OCI-LY1 (cell line): Measurements from ENCODE around the gene CBX6.

ENCODE experiments used
- EZH2 ChIP-seq: fragments of 200-600 bp; sonication (generic), shearing (Covaris generic); IDR thresholded peaks from 2 replicates; pipeline ENCODE4 v1.8.0; 2017; ENCODE audit warnings: borderline replicate concordance, mixed run types, mild to moderate bottlenecking, antibody characterized with exemption, low read length, moderate library complexity, mixed read lengths
- TF ChIP-seq, protein P1 (sequence below): fragments of 200-600 bp; sonication (generic), shearing (Covaris generic); IDR thresholded peaks from 2 replicates; pipeline ENCODE4 v1.5.1; 2017; ENCODE audit warnings: mild to moderate bottlenecking, antibody characterized with exemption, low read length, moderate library complexity, mixed read lengths

DNA sequence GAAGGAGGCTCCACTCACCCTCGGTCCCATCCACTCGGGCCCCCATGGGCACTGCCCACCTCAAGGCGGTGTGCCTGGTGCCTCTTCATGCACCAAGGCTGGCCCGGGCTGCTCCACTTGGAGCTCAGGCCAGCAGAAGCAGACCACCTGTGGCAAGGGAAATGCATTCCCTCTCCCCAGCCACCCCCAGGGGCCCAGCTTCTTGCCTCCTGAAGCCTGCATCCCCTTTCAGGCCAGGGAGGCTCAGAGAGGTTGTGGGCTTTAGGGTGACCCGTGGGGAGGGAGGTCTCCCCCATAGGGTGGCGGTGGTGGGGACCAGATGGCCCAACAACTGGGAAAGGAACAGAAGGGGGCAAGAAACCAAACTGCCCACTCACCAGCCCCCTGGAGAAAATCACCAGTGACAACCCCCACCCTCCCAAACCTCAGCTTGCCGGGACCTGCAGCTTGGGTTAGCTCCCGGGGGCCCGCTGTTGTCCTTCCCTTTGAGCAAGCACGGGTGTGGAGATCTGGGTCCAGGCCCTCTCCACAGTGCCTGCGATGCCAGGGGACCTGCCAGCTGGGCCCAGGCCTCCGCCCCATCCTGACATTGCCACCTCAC lies 8.4 kb downstream of the CBX6 start:
- TF ChIP-seq, protein P1, sequence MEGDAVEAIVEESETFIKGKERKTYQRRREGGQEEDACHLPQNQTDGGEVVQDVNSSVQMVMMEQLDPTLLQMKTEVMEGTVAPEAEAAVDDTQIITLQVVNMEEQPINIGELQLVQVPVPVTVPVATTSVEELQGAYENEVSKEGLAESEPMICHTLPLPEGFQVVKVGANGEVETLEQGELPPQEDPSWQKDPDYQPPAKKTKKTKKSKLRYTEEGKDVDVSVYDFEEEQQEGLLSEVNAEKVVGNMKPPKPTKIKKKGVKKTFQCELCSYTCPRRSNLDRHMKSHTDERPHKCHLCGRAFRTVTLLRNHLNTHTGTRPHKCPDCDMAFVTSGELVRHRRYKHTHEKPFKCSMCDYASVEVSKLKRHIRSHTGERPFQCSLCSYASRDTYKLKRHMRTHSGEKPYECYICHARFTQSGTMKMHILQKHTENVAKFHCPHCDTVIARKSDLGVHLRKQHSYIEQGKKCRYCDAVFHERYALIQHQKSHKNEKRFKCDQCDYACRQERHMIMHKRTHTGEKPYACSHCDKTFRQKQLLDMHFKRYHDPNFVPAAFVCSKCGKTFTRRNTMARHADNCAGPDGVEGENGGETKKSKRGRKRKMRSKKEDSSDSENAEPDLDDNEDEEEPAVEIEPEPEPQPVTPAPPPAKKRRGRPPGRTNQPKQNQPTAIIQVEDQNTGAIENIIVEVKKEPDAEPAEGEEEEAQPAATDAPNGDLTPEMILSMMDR, result no peak
- TF ChIP-seq EZH2, result no peak
